HEK293 (cell line): ENCODE data around the gene RXFP1.

Experiments
- CTCF ChIP-seq: fragments of 450-650 bp; formaldehyde crosslinking; IDR thresholded peaks from 2 replicates; pipeline ENCODE4 v1.5.1; 2016; ENCODE audit warnings: missing biosample characterization, missing genetic modification characterization
- KLF9 ChIP-seq: fragments of 450-650 bp; formaldehyde crosslinking; IDR thresholded peaks from 2 replicates; pipeline ENCODE4 v1.5.1; 2016; ENCODE audit warnings: missing biosample characterization, missing genetic modification characterization, low read depth
- MYNN ChIP-seq: fragments of 450-650 bp; formaldehyde crosslinking; IDR thresholded peaks from 2 replicates; pipeline ENCODE4 v1.5.1; 2016; ENCODE audit warnings: missing biosample characterization, missing genetic modification characterization, borderline replicate concordance
- REST ChIP-seq: fragments of 450-650 bp; formaldehyde crosslinking; IDR thresholded peaks from 2 replicates; pipeline ENCODE4 v1.5.1; 2016; ENCODE audit warnings: missing biosample characterization, missing genetic modification characterization
- ZFP3 ChIP-seq: fragments of 450-650 bp; formaldehyde crosslinking; IDR thresholded peaks from 2 replicates; pipeline ENCODE4 v1.5.1; 2016; ENCODE audit warnings: low read depth, missing biosample characterization, missing genetic modification characterization
- ZNF121 ChIP-seq: fragments of 450-650 bp; formaldehyde crosslinking; IDR thresholded peaks from 2 replicates; pipeline ENCODE4 v1.5.1; 2016; ENCODE audit warnings: missing biosample characterization, missing genetic modification characterization
- ZNF133 ChIP-seq: fragments of 450-650 bp; formaldehyde crosslinking; IDR thresholded peaks from 2 replicates; pipeline ENCODE4 v1.5.1; 2016; ENCODE audit warnings: missing biosample characterization, missing genetic modification characterization
- ZNF76 ChIP-seq: fragments of 450-650 bp; formaldehyde crosslinking; IDR thresholded peaks from 2 replicates; pipeline ENCODE4; 2016; ENCODE audit warnings: low read depth, missing biosample characterization, missing genetic modification characterization, borderline replicate concordance

GRCh38 chr4:158578476-158578875 lies 56.8 kb downstream of the RXFP1 start:
- TF ChIP-seq CTCF (tag by site-specific recombination) = no peak
- no peak for TF ChIP-seq ZNF133 (tag by site-specific recombination)
- TF ChIP-seq ZNF121 = no peak
- TF ChIP-seq ZNF76 (tag by site-specific recombination) = no peak
- no peak for TF ChIP-seq KLF9 (tag by site-specific recombination)
- TF ChIP-seq MYNN (tag by site-specific recombination) = no peak
- TF ChIP-seq REST (tag by site-specific recombination) = no peak
- no peak for TF ChIP-seq ZFP3
